ENCODE data around the gene NEURL1B.

The NEURL1B gene

GRCh38 chr5:172595596-172596455 lies 45.2 kb upstream of the NEURL1B start:
- DNase-seq (ENCODE audit: low read depth in 1 of 2, low spot score in 1 of 2) = no peak
- no peaks in the 10 kb centered on the region for H3K27me3 ChIP-seq (ENCODE audit: insufficient read depth, poor library complexity, severe bottlenecking)
- TF ChIP-seq CTCF (IDR thresholded peaks at IDR 0.05; ENCODE audit: insufficient read depth, low read length) (no peak), SPI1 (IDR thresholded peaks at IDR 0.05; ENCODE audit: borderline replicate concordance, low read depth) (no peak), POLR2AphosphoS5 (IDR thresholded peaks at IDR 0.05; ENCODE audit: low read depth) (no peak)

GRCh38 chr5:172596638-172597231 lies 44.3 kb upstream of the NEURL1B start:
- no peak overlapping the region for H3K4me3 ChIP-seq (replicated peaks; ENCODE audit: insufficient read depth, low read length)
- no peaks in the 10 kb centered on the region for H3K27me3 ChIP-seq (ENCODE audit: insufficient read depth, poor library complexity, severe bottlenecking)
- DNase-seq (ENCODE audit: low read depth in 1 of 2, low spot score in 1 of 2) = no peak
- TF ChIP-seq POLR2AphosphoS5 (IDR thresholded peaks at IDR 0.05; ENCODE audit: low read depth) = no peak
- no peak for TF ChIP-seq REST (IDR thresholded peaks at IDR 0.05; ENCODE audit: insufficient replicate concordance, low read depth)
- no peak for TF ChIP-seq SPI1 (IDR thresholded peaks at IDR 0.05; ENCODE audit: borderline replicate concordance, low read depth)
- no peak for TF ChIP-seq CTCF (IDR thresholded peaks at IDR 0.05; ENCODE audit: insufficient read depth, low read length)
- TF ChIP-seq GABPA (IDR thresholded peaks at IDR 0.05; ENCODE audit: low read depth) = no peak
- no peak overlapping the region for H3K27ac ChIP-seq (replicated peaks)

More at GRCh38 chr5:172595596-172596455, 45.2 kb upstream of the NEURL1B start:
- Histone ChIP-seq H3K27ac (replicated peaks) (no peak overlapping the region), H3K4me3 (replicated peaks; ENCODE audit: insufficient read depth, low read length) (no peak overlapping the region)

GRCh38 chr5:172597755-172598155 lies 43.3 kb upstream of the NEURL1B start:
- no peak for DNase-seq (ENCODE audit: low read depth in 1 of 2, low spot score in 1 of 2)
- Histone ChIP-seq H3K27ac (replicated peaks) (no peak overlapping the region), H3K27me3 (ENCODE audit: insufficient read depth, poor library complexity, severe bottlenecking) (no peaks in the 10 kb centered on the region), H3K4me3 (replicated peaks; ENCODE audit: insufficient read depth, low read length) (no peak overlapping the region)
- TF ChIP-seq POLR2AphosphoS5 (IDR thresholded peaks at IDR 0.05; ENCODE audit: low read depth) (no peak), CTCF (IDR thresholded peaks at IDR 0.05; ENCODE audit: insufficient read depth, low read length) (no peak), SPI1 (IDR thresholded peaks at IDR 0.05; ENCODE audit: borderline replicate concordance, low read depth) (no peak), REST (IDR thresholded peaks at IDR 0.05; ENCODE audit: insufficient replicate concordance, low read depth) (no peak), GABPA (IDR thresholded peaks at IDR 0.05; ENCODE audit: low read depth) (no peak)

Data from HL-60 (cell line).